Liver (tissue), 9 donors: ENCODE measurements around the gene LHX6. TPM values are rescaled to one million over a fixed set of nuclear protein-coding genes. Genes with fewer than 3 reads are reported as not detected.

ENCODE experiments used
- DNase-seq: peaks from one replicate; pipeline ENCODE4 v3.0.0-alpha.2; 2017; ENCODE audit warnings: low spot score
- H3K27ac ChIP-seq, 2 donors: one replicate each; pipeline ENCODE4 v1.7.0; 2013; ENCODE audit warnings: inconsistent platforms in 2 of 2, low read length in 2 of 2, control low read depth in 1 of 2, low read depth in 1 of 2, mild to moderate bottlenecking in 1 of 2
- H3K27me3 ChIP-seq, 4 donors: one replicate each; pipeline versions ENCODE4 v1.6.1 to v1.7.0; 2013; ENCODE audit warnings: low read length in 3 of 4, inconsistent platforms in 1 of 4, mild to moderate bottlenecking in 1 of 4, moderate library complexity in 1 of 4; ENCODE audit not compliant: control insufficient read depth in 4 of 4, insufficient read depth in 4 of 4
- H3K36me3 ChIP-seq, 4 donors: one replicate each; pipeline versions ENCODE4 v1.6.1 to v1.7.0; 2013; ENCODE audit warnings: low read length in 3 of 4, mild to moderate bottlenecking in 3 of 4, low read depth in 1 of 4, moderate library complexity in 1 of 4; ENCODE audit not compliant: control insufficient read depth in 4 of 4, insufficient read depth in 3 of 4
- H3K4me1 ChIP-seq, 4 donors: one replicate each; pipeline versions ENCODE4 v1.6.1 to v1.7.0; 2013; ENCODE audit warnings: low read length in 3 of 4, mild to moderate bottlenecking in 3 of 4, moderate library complexity in 1 of 4; ENCODE audit not compliant: control insufficient read depth in 4 of 4, insufficient read depth in 4 of 4
- H3K4me3 ChIP-seq, 3 donors: one replicate each; pipeline versions ENCODE4 v1.6.1 to v1.7.0; 2013; ENCODE audit warnings: low read length in 3 of 3, control low read depth in 1 of 3, low read depth in 1 of 3, mild to moderate bottlenecking in 1 of 3
- H3K9ac ChIP-seq, 2 donors: one replicate each; pipeline ENCODE4 v1.7.0; 2013; ENCODE audit warnings: low read length in 2 of 2, mild to moderate bottlenecking in 2 of 2, moderate library complexity in 2 of 2, control low read depth in 1 of 2, low read depth in 1 of 2
- H3K9me3 ChIP-seq, 4 donors: one replicate each; pipeline versions ENCODE4 v1.6.1 to v1.7.0; 2013; ENCODE audit warnings: low read length in 3 of 4; ENCODE audit not compliant: control insufficient read depth in 4 of 4
- EGR1 ChIP-seq, 2 donors: IDR thresholded peaks; 2 replicates each; pipeline ENCODE4 v1.6.1; 2016 to 2018; ENCODE audit warnings: antibody characterized with exemption in 2 of 2, low read depth in 2 of 2
- FOXA1 ChIP-seq: IDR thresholded peaks from 2 replicates; pipeline ENCODE4 v1.6.1; 2016; ENCODE audit warnings: antibody characterized with exemption
- FOXA2 ChIP-seq: IDR thresholded peaks from 2 replicates; pipeline ENCODE4 v1.6.1; 2016; ENCODE audit warnings: antibody characterized with exemption
- GABPA ChIP-seq, 2 donors: IDR thresholded peaks in 1 of 2; conservative IDR thresholded peaks in 1 of 2; 2 replicates each; pipeline ENCODE4 v1.6.1; 2016; ENCODE audit warnings: antibody characterized with exemption in 2 of 2, mild to moderate bottlenecking in 1 of 2, moderate library complexity in 1 of 2
- HNF4A ChIP-seq, 2 donors: conservative IDR thresholded peaks; 2 replicates each; pipeline ENCODE4 v1.6.1; 2016; ENCODE audit warnings: antibody characterized with exemption in 2 of 2, mild to moderate bottlenecking in 2 of 2
- HNF4G ChIP-seq: IDR thresholded peaks from 2 replicates; pipeline ENCODE4 v1.6.1; 2016; ENCODE audit warnings: antibody characterized with exemption
- JUND ChIP-seq, 2 donors: IDR thresholded peaks; 2 replicates each; pipeline ENCODE4 v1.6.1; 2016; ENCODE audit warnings: antibody characterized with exemption in 2 of 2
- NR2F2 ChIP-seq: IDR thresholded peaks from 2 replicates; pipeline ENCODE4 v1.6.1; 2016; ENCODE audit warnings: antibody characterized with exemption
- RAD21 ChIP-seq, 2 donors: IDR thresholded peaks; 2 replicates each; pipeline ENCODE4 v1.6.1; 2016; ENCODE audit warnings: antibody characterized with exemption in 2 of 2, mild to moderate bottlenecking in 2 of 2
- SP1 ChIP-seq: IDR thresholded peaks from 2 replicates; pipeline ENCODE4 v1.6.1; 2018; ENCODE audit warnings: antibody characterized with exemption, mild to moderate bottlenecking
- TAF1 ChIP-seq: conservative IDR thresholded peaks from 2 replicates; pipeline ENCODE4 v1.6.1; 2016; ENCODE audit warnings: antibody characterized with exemption, mild to moderate bottlenecking
- YY1 ChIP-seq: IDR thresholded peaks from 2 replicates; pipeline ENCODE4 v1.6.1; 2016; ENCODE audit warnings: antibody characterized with exemption, mild to moderate bottlenecking
- WGBS: extraction: QIAGEN DNeasy Blood & Tissue Kit; methylation state at CpG from one replicate; pipeline ENCODE4 v1.1.7; 2013; 5-methylcytosine and 5-hydroxymethylcytosine counted together
- polyA plus RNA-seq, 2 donors: library from polyadenylated mRNA; stranded (reverse) in 1 of 2; unstranded in 1 of 2; fragments of 200-250 nt in 1 of 2; fragments of >200 nt in 1 of 2; fragmentation: Nextera tagmentation in 1 of 2; extraction: Ambion mirVana in 1 of 2; gene quantifications; one replicate each; pipeline versions ENCODE4 v1.2.1 to v1.2.3, GENCODE V29; 2013 to 2015
- total RNA-seq, 2 donors: library from RNA; depleted of rRNA; stranded (reverse); fragments of >200 nt; gene quantifications; one replicate each; pipeline ENCODE4 v1.2.3, GENCODE V29; 2014
- TF ChIP-seq, protein P1 (sequence below): IDR thresholded peaks from 2 replicates; pipeline ENCODE4 v1.6.1; 2016; ENCODE audit warnings: antibody characterized with exemption
- TF ChIP-seq, protein P2 (sequence below): IDR thresholded peaks from 2 replicates; pipeline ENCODE4 v1.6.1; 2016; ENCODE audit warnings: antibody characterized with exemption
- TF ChIP-seq, protein P3 (sequence below): IDR thresholded peaks from 2 replicates; pipeline ENCODE4 v1.6.1; 2016; ENCODE audit warnings: antibody characterized with exemption, mild to moderate bottlenecking
- TF ChIP-seq, protein P4 (sequence below): IDR thresholded peaks from 2 replicates; pipeline ENCODE4 v1.6.1; 2016; ENCODE audit warnings: antibody characterized with exemption
- TF ChIP-seq, protein P5 (sequence below): fragments of 150-350 bp; IDR thresholded peaks from 2 replicates; pipeline ENCODE4 v1.5.1; 2017; ENCODE audit warnings: improper control_type of control experiment, low read depth, low read length; ENCODE audit not compliant: missing input control
- donor health status: healthy.
- donor health status: healthy.
- donor health status: healthy.
- donor health status: healthy.
- donor health status: healthy.

Gene LHX6
- total and polyA plus RNA-seq, 4 donors, result 0.05 to 0.33 (median 0.18) TPM

DNA sequence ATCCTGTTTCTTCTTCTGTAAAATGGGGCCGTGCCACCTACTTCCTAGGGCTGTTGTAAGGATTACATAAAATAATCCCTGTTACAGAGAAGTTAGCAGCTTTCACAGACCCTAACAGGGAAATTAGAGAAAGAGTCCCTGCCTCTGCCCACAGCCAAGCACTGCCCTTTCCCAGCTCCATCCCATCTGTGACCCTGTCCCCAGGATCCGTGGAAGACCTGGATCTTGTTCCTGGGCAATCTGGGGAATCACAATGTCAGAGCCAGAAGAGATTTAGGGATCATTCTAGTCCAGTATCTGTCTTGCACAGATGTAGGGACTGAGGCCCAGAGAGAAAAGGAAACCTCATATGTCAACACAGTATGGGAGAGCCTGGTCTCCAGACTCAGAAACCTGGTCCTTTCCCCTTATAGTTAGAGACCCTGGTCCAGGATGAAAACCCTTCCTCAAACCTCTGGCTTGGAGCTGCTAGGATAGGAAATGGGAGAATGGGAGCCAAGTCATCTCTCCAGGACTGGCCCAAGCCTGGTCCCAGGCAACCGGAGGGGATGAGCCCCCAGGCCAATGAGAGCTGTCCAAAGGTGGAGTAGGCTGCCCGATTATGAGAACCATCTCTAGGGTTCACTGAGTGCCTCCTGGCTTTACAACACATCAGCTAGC lies 12.5 kb downstream of the LHX6 start:
- WGBS, result 53% methylated on average over 4 of the region's 4 CpGs
- Histone ChIP-seq H3K36me3 (no peaks in the 10 kb centered on the region), H3K4me1 (peaks cover 6 to 22% (median 18%) of the 10 kb centered on the region in 4 donors), H3K27me3 (peaks cover 0 to 36% (median 16%) of the 10 kb centered on the region in 4 donors), H3K9me3 (peaks cover 0 to 2% (median 0%) of the 10 kb centered on the region in 4 donors), H3K4me3 (no peak overlapping the region), H3K9ac (no peak overlapping the region), H3K27ac (no peak overlapping the region)
- TF ChIP-seq, protein P1, sequence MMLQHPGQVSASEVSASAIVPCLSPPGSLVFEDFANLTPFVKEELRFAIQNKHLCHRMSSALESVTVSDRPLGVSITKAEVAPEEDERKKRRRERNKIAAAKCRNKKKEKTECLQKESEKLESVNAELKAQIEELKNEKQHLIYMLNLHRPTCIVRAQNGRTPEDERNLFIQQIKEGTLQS, result no peak
- TF ChIP-seq EGR1 (IDR thresholded peaks at IDR 0.05; ENCODE audit: low read depth in 2 of 2) (no peak), NR2F2 (no peak), RAD21 (IDR thresholded peaks at IDR 0.05) (no peak), GABPA (IDR thresholded peaks at IDR 0.05 in 1 of 2, conservative IDR thresholded peaks at IDR 0.05 in 1 of 2) (no peak), YY1 (no peak), HNF4G (no peak), TAF1 (no peak), FOXA2 (no peak), JUND (IDR thresholded peaks at IDR 0.05) (no peak), SP1 (no peak), FOXA1 (no peak), HNF4A (conservative IDR thresholded peaks at IDR 0.05) (no peak)
- TF ChIP-seq, protein P2, sequence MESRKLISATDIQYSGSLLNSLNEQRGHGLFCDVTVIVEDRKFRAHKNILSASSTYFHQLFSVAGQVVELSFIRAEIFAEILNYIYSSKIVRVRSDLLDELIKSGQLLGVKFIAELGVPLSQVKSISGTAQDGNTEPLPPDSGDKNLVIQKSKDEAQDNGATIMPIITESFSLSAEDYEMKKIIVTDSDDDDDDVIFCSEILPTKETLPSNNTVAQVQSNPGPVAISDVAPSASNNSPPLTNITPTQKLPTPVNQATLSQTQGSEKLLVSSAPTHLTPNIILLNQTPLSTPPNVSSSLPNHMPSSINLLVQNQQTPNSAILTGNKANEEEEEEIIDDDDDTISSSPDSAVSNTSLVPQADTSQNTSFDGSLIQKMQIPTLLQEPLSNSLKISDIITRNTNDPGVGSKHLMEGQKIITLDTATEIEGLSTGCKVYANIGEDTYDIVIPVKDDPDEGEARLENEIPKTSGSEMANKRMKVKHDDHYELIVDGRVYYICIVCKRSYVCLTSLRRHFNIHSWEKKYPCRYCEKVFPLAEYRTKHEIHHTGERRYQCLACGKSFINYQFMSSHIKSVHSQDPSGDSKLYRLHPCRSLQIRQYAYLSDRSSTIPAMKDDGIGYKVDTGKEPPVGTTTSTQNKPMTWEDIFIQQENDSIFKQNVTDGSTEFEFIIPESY, result no peak
- TF ChIP-seq, protein P3, sequence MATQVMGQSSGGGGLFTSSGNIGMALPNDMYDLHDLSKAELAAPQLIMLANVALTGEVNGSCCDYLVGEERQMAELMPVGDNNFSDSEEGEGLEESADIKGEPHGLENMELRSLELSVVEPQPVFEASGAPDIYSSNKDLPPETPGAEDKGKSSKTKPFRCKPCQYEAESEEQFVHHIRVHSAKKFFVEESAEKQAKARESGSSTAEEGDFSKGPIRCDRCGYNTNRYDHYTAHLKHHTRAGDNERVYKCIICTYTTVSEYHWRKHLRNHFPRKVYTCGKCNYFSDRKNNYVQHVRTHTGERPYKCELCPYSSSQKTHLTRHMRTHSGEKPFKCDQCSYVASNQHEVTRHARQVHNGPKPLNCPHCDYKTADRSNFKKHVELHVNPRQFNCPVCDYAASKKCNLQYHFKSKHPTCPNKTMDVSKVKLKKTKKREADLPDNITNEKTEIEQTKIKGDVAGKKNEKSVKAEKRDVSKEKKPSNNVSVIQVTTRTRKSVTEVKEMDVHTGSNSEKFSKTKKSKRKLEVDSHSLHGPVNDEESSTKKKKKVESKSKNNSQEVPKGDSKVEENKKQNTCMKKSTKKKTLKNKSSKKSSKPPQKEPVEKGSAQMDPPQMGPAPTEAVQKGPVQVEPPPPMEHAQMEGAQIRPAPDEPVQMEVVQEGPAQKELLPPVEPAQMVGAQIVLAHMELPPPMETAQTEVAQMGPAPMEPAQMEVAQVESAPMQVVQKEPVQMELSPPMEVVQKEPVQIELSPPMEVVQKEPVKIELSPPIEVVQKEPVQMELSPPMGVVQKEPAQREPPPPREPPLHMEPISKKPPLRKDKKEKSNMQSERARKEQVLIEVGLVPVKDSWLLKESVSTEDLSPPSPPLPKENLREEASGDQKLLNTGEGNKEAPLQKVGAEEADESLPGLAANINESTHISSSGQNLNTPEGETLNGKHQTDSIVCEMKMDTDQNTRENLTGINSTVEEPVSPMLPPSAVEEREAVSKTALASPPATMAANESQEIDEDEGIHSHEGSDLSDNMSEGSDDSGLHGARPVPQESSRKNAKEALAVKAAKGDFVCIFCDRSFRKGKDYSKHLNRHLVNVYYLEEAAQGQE, result no peak
- TF ChIP-seq, protein P4, sequence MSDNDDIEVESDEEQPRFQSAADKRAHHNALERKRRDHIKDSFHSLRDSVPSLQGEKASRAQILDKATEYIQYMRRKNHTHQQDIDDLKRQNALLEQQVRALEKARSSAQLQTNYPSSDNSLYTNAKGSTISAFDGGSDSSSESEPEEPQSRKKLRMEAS, result no peak
- no peak for DNase-seq

DNA sequence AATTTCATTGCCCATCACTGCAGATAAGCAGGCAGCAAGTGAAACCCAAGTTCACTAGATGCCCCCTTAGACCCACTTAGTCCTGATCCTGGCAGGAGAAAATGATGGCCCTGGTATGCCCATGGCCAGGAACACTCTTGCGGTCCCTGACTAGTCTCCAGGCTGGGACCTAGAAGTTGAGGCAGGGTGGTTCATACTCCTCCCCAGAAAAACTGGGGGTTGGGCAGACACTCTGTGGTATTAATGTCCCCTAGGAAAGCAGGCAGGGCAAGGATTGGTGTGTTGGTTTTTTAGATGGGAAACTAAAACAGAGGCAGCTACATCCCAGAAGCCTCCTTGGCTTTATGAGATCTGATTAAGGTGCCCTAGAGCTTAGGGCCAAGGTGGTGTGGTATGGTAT lies 13.1 kb downstream of the LHX6 start:
- no peaks in the 10 kb centered on the region for H3K36me3 ChIP-seq
- WGBS, result 88% methylated on average over 1 of the region's 1 CpG
- no peak overlapping the region for H3K9ac ChIP-seq
- H3K4me3 ChIP-seq, result no peak overlapping the region
- peaks cover 6 to 22% (median 18%) of the 10 kb centered on the region in 4 donors for H3K4me1 ChIP-seq
- no peak for DNase-seq
- H3K27me3 ChIP-seq, result peaks cover 0 to 31% (median 16%) of the 10 kb centered on the region in 4 donors
- TF ChIP-seq, protein P5, sequence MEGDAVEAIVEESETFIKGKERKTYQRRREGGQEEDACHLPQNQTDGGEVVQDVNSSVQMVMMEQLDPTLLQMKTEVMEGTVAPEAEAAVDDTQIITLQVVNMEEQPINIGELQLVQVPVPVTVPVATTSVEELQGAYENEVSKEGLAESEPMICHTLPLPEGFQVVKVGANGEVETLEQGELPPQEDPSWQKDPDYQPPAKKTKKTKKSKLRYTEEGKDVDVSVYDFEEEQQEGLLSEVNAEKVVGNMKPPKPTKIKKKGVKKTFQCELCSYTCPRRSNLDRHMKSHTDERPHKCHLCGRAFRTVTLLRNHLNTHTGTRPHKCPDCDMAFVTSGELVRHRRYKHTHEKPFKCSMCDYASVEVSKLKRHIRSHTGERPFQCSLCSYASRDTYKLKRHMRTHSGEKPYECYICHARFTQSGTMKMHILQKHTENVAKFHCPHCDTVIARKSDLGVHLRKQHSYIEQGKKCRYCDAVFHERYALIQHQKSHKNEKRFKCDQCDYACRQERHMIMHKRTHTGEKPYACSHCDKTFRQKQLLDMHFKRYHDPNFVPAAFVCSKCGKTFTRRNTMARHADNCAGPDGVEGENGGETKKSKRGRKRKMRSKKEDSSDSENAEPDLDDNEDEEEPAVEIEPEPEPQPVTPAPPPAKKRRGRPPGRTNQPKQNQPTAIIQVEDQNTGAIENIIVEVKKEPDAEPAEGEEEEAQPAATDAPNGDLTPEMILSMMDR, result no peak
- H3K9me3 ChIP-seq, result peaks cover 0 to 2% (median 0%) of the 10 kb centered on the region in 4 donors
- H3K27ac ChIP-seq, result no peak overlapping the region
